ENCODE results near the gene TBC1D9. TPM values are rescaled to one million over a fixed set of nuclear protein-coding genes. Genes with fewer than 3 reads are reported as not detected.

Gene TBC1D9
- total and polyA plus RNA-seq, 4 donors: 9.0 to 52.6 (median 24.5) TPM

GRCh38 chr4:140702096-140702757, 54.0 kb downstream of the TBC1D9 start:
- H3K4me3 ChIP-seq: no peak overlapping the region
- 90 to 93% methylated on average over 6 of the region's 6 CpGs for WGBS, 2 donors
- no peaks in the 10 kb centered on the region for H3K27me3 ChIP-seq (ENCODE audit: control insufficient read depth in 3 of 3, insufficient read depth in 3 of 3, low read length in 2 of 3)
- no peaks in the 10 kb centered on the region for H3K9me3 ChIP-seq (ENCODE audit: control insufficient read depth in 4 of 4, insufficient read depth in 3 of 4, low read length in 3 of 4)
- peaks cover 0 to 26% (median 8%) of the 10 kb centered on the region in 5 donors for H3K4me1 ChIP-seq (ENCODE audit: control insufficient read depth in 5 of 5, insufficient read depth in 5 of 5, low read length in 5 of 5)
- DNase-seq (no peak), ATAC-seq (ENCODE audit: insufficient read depth, low FRiP score) (no peak)
- peaks cover 3 to 11% (median 5%) of the 10 kb centered on the region in 4 donors for H3K36me3 ChIP-seq (ENCODE audit: control insufficient read depth in 4 of 4, insufficient read depth in 4 of 4, low read length in 4 of 4)
- no peak for TF ChIP-seq CTCF (IDR thresholded peaks at IDR 0.05; ENCODE audit: control extremely low read depth, extremely low read depth)
- H3K9ac ChIP-seq (ENCODE audit: insufficient read depth in 1 of 2, low read length in 2 of 2): no peak overlapping the region
- H3K27ac ChIP-seq (ENCODE audit: low read depth in 1 of 2, low read length in 1 of 2): no peak overlapping the region

- no peak for ATAC-seq (ENCODE audit: insufficient read depth, low FRiP score)
- Histone ChIP-seq H3K36me3 (ENCODE audit: control insufficient read depth in 4 of 4, insufficient read depth in 4 of 4, low read length in 4 of 4) (peaks cover 3 to 11% (median 5%) of the 10 kb centered on the region in 4 donors), H3K4me1 (ENCODE audit: control insufficient read depth in 5 of 5, insufficient read depth in 5 of 5, low read length in 5 of 5) (peaks cover 0 to 26% (median 8%) of the 10 kb centered on the region in 5 donors), H3K9me3 (ENCODE audit: control insufficient read depth in 4 of 4, insufficient read depth in 3 of 4, low read length in 3 of 4) (no peaks in the 10 kb centered on the region), H3K9ac (ENCODE audit: insufficient read depth in 1 of 2, low read length in 2 of 2) (no peak overlapping the region), H3K27ac (ENCODE audit: low read depth in 1 of 2, low read length in 1 of 2) (no peak overlapping the region), H3K27me3 (ENCODE audit: control insufficient read depth in 3 of 3, insufficient read depth in 3 of 3, low read length in 2 of 3) (no peaks in the 10 kb centered on the region), H3K4me3 (no peak overlapping the region)
- no peak for TF ChIP-seq CTCF (IDR thresholded peaks at IDR 0.05; ENCODE audit: control extremely low read depth, extremely low read depth)
- DNase-seq: no peak
- 90 to 95% methylated on average over 6 of the region's 6 CpGs for WGBS, 2 donors
These were observed 55.1 kb downstream of the TBC1D9 start for GRCh38 chr4:140701071-140701470.

GRCh38 chr4:140697709-140698560, 58.2 kb downstream of the TBC1D9 start:
- H3K27me3 ChIP-seq (ENCODE audit: control insufficient read depth in 3 of 3, insufficient read depth in 3 of 3, low read length in 2 of 3): no peaks in the 10 kb centered on the region
- ATAC-seq (ENCODE audit: insufficient read depth, low FRiP score) (no peak), DNase-seq (no peak)
- H3K9ac ChIP-seq (ENCODE audit: insufficient read depth in 1 of 2, low read length in 2 of 2): no peak overlapping the region
- TF ChIP-seq CTCF (IDR thresholded peaks at IDR 0.05; ENCODE audit: control extremely low read depth, extremely low read depth): no peak
- no peaks in the 10 kb centered on the region for H3K9me3 ChIP-seq (ENCODE audit: control insufficient read depth in 4 of 4, insufficient read depth in 3 of 4, low read length in 3 of 4)
- peaks cover 3 to 11% (median 7%) of the 10 kb centered on the region in 4 donors for H3K36me3 ChIP-seq (ENCODE audit: control insufficient read depth in 4 of 4, insufficient read depth in 4 of 4, low read length in 4 of 4)
- no peak overlapping the region for H3K4me3 ChIP-seq
- H3K27ac ChIP-seq (ENCODE audit: low read depth in 1 of 2, low read length in 1 of 2): no peak overlapping the region
- peaks cover 0 to 27% (median 5%) of the 10 kb centered on the region in 5 donors for H3K4me1 ChIP-seq (ENCODE audit: control insufficient read depth in 5 of 5, insufficient read depth in 5 of 5, low read length in 5 of 5)
- whole genome bisulfite sequencing, 2 donors: 80 to 81% methylated on average over 16 of the region's 16 CpGs
